RWPE1 (cell line): ENCODE results near the gene SLC6A3.

Experiments
- CTCF ChIA-PET: fragments of 350-600 bp; sonication (Branson Sonifier 250); formaldehyde crosslinking; extraction: SDS; loops from one replicate; lab custom pipeline; 2021; lab: Yijun Ruan, JAX
- POLR2A ChIA-PET: fragments of 400-600 bp; formaldehyde crosslinking; extraction: SDS; loops from one replicate; lab custom pipeline; 2020; ENCODE audit warnings: antibody characterized with exemption; ENCODE audit not compliant: low non-redundant PET; lab: Yijun Ruan, JAX
- DNase-seq: peaks from one replicate; pipeline ENCODE4 v3.0.0; 2012; ENCODE audit warnings: low spot score
- H3K27ac ChIP-seq: fragments of 450-650 bp; 2 replicates; pipeline ENCODE4 v1.5.1; 2017
- TF ChIP-seq, protein P1 (sequence below): fragments of 450-650 bp; conservative IDR thresholded peaks from 2 replicates; pipeline ENCODE4 v1.5.1; 2017; ENCODE audit warnings: low read depth, mild to moderate bottlenecking

The SLC6A3 gene

DNA sequence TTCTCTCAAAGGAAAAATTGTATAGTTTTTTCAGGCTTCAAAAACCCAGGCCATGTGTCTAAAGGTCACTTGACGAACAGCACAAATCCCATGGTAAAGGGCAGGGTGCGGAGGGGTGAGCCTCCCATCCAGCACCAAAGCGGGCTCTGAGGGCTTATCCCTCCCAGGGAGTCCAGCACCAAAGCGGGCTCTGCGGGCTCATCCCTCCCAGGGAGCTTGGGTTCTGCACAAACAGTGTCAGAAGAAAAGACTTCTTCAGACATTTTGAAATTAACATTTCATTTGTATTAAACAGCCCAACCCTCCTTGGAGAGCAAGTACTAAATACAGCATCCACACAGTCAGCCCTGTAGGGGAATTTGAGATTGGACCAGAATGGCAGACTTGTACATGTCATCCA lies 57.4 kb downstream of the SLC6A3 start:
- ChIA-PET POLR2A (no interaction called here), CTCF (no interaction called here)
- DNase-seq, result no peak
- TF ChIP-seq, protein P1, sequence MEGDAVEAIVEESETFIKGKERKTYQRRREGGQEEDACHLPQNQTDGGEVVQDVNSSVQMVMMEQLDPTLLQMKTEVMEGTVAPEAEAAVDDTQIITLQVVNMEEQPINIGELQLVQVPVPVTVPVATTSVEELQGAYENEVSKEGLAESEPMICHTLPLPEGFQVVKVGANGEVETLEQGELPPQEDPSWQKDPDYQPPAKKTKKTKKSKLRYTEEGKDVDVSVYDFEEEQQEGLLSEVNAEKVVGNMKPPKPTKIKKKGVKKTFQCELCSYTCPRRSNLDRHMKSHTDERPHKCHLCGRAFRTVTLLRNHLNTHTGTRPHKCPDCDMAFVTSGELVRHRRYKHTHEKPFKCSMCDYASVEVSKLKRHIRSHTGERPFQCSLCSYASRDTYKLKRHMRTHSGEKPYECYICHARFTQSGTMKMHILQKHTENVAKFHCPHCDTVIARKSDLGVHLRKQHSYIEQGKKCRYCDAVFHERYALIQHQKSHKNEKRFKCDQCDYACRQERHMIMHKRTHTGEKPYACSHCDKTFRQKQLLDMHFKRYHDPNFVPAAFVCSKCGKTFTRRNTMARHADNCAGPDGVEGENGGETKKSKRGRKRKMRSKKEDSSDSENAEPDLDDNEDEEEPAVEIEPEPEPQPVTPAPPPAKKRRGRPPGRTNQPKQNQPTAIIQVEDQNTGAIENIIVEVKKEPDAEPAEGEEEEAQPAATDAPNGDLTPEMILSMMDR, result no peak
- no peak overlapping the region for H3K27ac ChIP-seq

DNA sequence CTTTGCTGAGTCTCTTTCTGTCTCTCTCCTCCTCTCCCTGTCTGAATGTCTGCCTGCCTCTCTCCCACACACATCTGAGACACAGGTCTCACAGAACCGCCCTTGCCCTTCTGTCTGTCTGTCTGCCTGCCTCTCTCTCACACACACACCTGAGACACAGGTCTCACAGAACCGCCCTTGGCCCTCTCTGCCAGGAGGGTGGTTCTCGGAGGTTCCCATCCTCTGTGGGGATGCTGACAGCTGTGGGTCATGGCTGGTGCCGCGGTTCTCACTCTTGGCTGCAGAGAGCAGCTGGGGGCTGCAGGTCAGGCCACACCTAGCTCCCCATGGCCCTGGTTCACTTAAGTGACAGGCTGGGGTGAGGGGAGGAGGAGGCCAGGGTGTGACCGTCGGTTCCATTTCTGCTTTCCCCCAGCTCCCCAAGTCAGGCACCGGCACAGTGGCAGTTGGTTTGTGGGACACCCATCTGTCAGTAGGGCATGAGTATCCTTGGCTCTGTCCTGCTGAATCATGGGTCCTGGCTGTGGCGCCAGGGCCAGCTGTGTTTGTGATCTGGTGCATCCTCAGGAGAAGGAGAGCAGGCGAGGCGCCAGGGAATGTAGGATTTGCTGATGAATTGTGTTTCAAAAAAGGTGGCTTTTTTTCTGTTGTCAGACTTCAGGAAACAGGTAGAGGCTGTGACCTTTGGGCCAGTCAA lies 58.0 kb downstream of the SLC6A3 start:
- TF ChIP-seq, protein P1, result no peak
- POLR2A ChIA-PET, result no interaction called here
- CTCF ChIA-PET, result interaction anchor here (0.6 kb wide), 3 partner anchors 18 to 116 kb away, joined by 3 to 4 read pairs (median 3); no protein-coding TSS in a partner anchor
- no peak for DNase-seq
- H3K27ac ChIP-seq, result no peak overlapping the region

DNA sequence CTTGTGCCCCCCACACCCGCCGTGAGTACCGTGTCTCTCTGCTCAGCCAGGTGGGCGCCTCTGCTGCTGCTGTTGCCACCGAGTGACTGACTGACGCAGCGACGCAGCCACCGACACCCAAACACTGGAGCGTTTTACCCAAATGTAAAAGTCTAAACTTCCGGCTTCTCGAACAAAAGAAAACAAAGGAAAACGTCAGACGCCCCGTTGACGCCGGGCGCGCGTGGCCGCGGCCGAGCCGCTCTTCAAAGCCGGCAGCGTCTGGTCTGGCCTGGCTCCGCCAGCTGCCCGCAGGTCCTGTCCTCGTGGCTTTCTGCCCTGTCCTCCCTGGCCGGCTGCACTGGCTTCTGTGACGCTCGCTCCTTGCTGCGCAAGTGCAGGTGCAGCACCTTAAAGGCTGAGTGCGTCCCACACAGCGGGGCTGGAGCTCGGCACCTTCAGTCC lies 58.9 kb downstream of the SLC6A3 start:
- ChIA-PET POLR2A (no interaction called here), CTCF (no interaction called here)
- peak; percentile 24 for DNase-seq
- TF ChIP-seq, protein P1, result no peak
- H3K27ac ChIP-seq, result peak overlapping the region; percentile 15; the same call in 1 of the 2 replicates

DNA sequence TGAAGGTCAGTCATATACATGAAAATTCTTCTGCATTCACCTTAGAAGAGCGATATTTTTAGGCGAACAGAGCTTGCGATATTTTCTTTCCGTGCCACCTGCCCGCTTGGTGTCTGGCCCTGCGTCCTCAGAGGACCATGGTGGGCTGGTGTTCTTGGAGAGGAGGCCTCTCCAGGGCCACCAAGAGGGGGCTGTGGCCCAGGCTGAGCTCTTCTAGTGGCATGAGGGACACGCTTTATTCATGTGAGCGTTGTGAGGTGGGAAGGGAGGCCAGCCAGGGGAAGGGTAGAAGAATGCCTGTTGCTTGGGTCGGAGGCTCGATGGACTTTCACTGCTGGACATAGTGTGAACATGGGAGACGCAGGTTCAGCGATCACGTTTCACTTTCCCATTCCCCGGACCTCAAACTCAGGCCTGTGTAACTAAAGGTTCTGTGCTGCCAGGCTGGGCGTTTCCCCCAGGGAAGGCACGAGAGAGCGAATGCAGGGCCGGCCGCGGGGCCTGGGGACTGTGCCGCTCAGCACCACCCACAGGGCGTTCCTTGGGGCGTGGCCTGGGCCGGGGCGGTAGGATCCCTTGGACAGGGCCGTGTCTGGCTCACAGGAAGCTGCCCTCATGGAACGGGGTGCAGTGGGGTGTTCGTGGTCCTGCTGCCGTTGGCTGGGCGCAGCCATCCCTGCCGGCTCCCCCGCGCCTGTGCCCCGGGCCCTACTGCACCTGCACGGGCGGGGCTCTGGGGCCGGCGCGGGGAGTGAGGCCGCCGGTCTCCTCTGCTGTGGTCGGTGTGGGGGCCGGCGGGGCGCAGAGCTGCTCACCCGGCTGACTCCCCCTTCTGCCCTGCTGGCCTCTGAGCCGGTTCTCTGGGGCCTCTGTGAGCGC lies 59.6 kb downstream of the SLC6A3 start:
- CTCF ChIA-PET, result no interaction called here
- POLR2A ChIA-PET, result interaction anchor here (0.6 kb wide), 1 partner anchor 16 kb away, joined by 3 read pairs; no protein-coding TSS in a partner anchor
- H3K27ac ChIP-seq, result peak overlapping the region; percentile 15; the same call in 1 of the 2 replicates
- TF ChIP-seq, protein P1, result no peak
- peak; percentile 82 for DNase-seq

DNA sequence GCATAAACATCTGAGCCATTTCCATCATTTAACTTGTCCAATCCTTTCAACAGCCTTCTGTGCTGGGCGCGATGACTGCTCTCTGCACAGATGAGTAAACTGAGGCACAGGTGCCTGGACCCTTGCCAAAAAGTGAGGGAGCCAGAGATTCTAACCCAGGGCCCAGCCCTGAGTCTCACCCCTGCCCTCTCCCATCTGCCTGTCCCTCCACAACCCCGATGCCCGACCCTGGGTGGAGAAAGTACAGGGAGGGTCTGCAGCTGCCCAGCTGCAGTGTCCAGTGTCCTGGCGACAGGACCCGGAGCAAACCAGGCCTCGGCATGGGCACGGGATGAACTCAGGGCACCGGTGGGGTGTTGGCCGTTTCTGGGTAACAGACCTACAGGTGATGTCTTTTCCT lies 60.7 kb downstream of the SLC6A3 start:
- POLR2A ChIA-PET, result no interaction called here

DNA sequence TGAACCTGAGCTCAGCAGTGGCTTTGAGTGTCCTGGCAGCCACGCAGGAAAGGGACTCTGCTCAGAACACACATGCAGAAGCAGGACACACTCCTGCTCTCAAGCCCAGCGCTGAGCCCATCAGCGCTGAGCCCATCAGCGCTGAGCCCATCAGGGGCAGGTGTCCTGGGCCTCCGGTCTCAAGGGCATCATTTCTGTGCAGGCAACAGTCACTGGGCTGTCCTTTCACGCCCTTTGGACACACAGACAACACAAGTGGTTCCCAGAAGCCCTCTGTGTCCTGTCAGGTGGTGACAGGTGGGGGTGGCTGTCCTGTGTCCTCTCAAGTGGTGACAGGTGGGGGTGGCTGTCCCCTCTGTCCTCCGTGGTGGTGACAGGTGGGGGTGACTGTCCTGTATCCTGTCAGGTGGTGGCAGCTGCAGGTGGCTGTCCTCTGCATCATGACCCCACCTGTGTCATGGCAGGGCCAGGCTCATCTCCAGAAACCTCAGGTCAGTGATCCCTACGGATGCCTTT lies 61.3 kb downstream of the SLC6A3 start:
- DNase-seq, result no peak
- CTCF ChIA-PET, result no interaction called here
- TF ChIP-seq, protein P1, result no peak
- no peak overlapping the region for H3K27ac ChIP-seq
- POLR2A ChIA-PET, result no interaction called here

More for the DNA sequence above, 60.7 kb downstream of the SLC6A3 start:
- no peak overlapping the region for H3K27ac ChIP-seq
- no peak for DNase-seq
- CTCF ChIA-PET, result no interaction called here
- TF ChIP-seq, protein P1, result no peak
